GM10266 (cell line): ENCODE results near the gene RNF144B.

Experiments used
- DNase-seq: peaks from one replicate; pipeline ENCODE4 v3.0.0; 2012; ENCODE audit errors: extremely low spot score
- CTCF ChIP-seq: IDR thresholded peaks from 2 replicates; pipeline ENCODE4 v1.5.1; 2012; ENCODE audit warnings: mild to moderate bottlenecking, low read depth; ENCODE audit not compliant: control insufficient read depth, insufficient read depth; ENCODE audit errors: missing control alignments

Gene RNF144B

DNA sequence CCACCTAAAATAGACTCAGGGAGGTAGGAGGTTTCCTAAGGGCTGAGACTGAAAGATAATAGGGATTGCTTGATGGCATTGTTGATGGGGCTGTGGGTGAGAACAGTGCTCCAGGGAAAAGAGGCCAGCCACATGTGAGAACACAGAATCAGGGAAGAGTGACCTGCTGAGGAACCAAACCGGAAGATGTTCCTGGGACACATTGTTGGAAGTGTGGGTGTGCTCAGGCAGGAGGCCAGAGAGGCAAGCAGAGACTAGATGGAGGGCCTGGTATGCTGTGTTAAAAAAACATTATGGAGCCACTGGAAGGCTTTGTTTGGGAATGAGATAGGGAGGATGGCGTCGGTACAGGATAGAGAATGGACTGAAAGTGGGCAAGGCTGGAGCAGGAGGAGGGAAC is 23.3 kb downstream of the RNF144B start:
- no peak for DNase-seq
- no peak for TF ChIP-seq CTCF

DNA sequence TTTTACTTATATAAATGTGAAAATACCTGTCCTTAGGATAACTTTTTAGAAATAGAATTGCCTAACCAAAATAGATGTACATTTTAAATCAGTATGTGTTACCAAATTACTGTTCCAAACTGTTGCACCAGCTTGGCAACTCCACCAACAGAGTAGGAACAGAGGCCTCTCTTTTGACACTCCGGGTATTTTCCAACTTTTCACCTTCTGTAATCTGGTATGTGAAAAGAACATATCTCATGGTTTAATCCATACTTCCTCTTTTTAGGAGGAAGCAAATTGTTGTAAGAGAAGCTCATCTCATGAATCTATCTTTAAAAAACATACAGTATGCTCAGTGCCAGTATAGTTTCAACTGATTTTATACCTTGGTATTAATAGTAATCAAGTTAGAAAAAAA is 24.9 kb downstream of the RNF144B start:
- no peak for TF ChIP-seq CTCF
- no peak for DNase-seq

- TF ChIP-seq CTCF: no peak
- DNase-seq: no peak
Measured at GRCh38 chr6:18412644-18413043, 25.5 kb downstream of the RNF144B start.

DNA sequence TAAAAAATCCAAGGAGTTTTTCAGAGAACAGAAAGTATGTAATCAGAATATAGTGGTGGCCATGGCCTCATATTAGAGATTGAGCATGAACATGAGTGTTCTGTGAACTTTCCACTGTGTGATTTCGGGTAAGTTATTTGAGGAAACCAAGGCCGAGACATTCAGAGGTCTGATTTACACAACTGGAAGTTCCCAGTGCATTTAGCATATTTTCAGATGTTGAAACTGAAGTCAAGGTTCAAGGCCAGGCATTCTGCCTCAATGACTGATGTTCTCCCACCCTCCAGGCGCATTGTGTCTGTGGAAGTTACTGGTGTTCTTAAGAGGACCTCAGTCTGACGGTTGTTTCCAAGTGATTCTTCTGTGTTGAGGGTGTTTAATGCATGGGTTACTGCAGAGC is 26.2 kb downstream of the RNF144B start:
- DNase-seq: no peak
- no peak for TF ChIP-seq CTCF

GRCh38 chr6:18414116-18414515 is 27.0 kb downstream of the RNF144B start:
- TF ChIP-seq CTCF: no peak
- no peak for DNase-seq

GRCh38 chr6:18415207-18415606 is 28.1 kb downstream of the RNF144B start:
- no peak for TF ChIP-seq CTCF
- no peak for DNase-seq

DNA sequence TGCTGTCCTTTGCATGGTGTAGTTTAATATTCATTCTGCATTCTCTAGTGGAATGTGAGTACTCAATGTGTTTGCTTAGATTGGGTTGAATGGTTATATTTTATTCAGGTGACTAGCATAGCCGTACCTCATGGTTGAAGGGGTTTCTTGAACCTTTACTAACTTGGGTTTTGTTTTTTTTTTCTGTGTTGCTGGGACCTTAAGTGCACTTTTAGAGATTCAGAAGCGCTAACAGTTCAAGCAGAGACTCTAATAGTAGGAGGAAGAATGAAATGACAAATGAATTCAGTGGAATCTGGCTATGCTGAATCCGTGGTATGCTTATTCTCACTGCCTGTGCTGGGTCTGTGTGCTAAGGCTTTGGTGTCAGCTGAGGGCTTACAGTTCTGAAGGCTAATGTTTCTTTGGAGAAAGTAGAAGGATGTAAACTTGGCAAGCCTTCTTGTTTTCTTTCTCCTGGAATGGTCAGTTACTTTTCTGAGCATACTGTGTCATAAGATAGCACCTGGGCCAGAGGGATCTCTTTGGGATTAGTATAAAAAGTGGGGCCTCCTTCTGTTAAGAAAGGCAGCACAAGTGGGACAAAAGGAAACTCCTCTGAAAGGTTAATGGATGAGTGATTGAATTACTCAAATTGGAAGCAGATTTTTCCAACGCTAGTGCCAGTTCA is 28.7 kb downstream of the RNF144B start:
- no peak for TF ChIP-seq CTCF
- DNase-seq: no peak
